ENCODE measurements around the gene FXYD5.

- TF ChIP-seq, protein P1, sequence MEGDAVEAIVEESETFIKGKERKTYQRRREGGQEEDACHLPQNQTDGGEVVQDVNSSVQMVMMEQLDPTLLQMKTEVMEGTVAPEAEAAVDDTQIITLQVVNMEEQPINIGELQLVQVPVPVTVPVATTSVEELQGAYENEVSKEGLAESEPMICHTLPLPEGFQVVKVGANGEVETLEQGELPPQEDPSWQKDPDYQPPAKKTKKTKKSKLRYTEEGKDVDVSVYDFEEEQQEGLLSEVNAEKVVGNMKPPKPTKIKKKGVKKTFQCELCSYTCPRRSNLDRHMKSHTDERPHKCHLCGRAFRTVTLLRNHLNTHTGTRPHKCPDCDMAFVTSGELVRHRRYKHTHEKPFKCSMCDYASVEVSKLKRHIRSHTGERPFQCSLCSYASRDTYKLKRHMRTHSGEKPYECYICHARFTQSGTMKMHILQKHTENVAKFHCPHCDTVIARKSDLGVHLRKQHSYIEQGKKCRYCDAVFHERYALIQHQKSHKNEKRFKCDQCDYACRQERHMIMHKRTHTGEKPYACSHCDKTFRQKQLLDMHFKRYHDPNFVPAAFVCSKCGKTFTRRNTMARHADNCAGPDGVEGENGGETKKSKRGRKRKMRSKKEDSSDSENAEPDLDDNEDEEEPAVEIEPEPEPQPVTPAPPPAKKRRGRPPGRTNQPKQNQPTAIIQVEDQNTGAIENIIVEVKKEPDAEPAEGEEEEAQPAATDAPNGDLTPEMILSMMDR (IDR thresholded peaks at IDR 0.05), result no peak
- no peak for TF ChIP-seq POLR2A (IDR thresholded peaks at IDR 0.05)
These were observed 12.5 kb upstream of the FXYD5 start for GRCh38 chr19:35141837-35142605.
